ENCODE results near the gene RPGRIP1.
"Not testable (repeated sequence)": the region's sequence is repeated elsewhere in the genome, so short reads cannot be mapped to it uniquely, and the experiment has no call there.

The RPGRIP1 gene

GRCh38 chr14:21252149-21252548 is 27.7 kb upstream of the RPGRIP1 start:
- ATAC-seq (ENCODE audit: insufficient read depth, low read depth), result no peak
- no peak overlapping the region for H3K27ac ChIP-seq (ENCODE audit: low read length)
- peaks cover 99% of the 10 kb centered on the region for H3K36me3 ChIP-seq (ENCODE audit: insufficient read depth, low read length)
- H2AFZ ChIP-seq (ENCODE audit: low read depth, low read length), result no peak overlapping the region
- no peaks in the 10 kb centered on the region for H3K27me3 ChIP-seq (ENCODE audit: insufficient read depth, low read length, poor library complexity)
- no peak overlapping the region for H3K9ac ChIP-seq (ENCODE audit: low read depth, low read length)
- no peak for TF ChIP-seq EZH2 (IDR thresholded peaks at IDR 0.05; ENCODE audit: borderline replicate concordance, low read depth, low read length, severe bottlenecking)
- no peak for TF ChIP-seq CTCF (IDR thresholded peaks at IDR 0.05; ENCODE audit: borderline replicate concordance, extremely low read depth, low read length, poor library complexity, severe bottlenecking)
- H3K4me2 ChIP-seq (ENCODE audit: insufficient read depth, low read length), result no peak overlapping the region
- no peak for DNase-seq
- H4K20me1 ChIP-seq (ENCODE audit: insufficient read depth, low read length), result peaks cover 96% of the 10 kb centered on the region
- H3K4me1 ChIP-seq (ENCODE audit: insufficient read depth, low read length), result peaks cover 16% of the 10 kb centered on the region
- no peak overlapping the region for H3K4me3 ChIP-seq (ENCODE audit: low read depth in 1 of 2, low read length in 2 of 2)
- H3K79me2 ChIP-seq (ENCODE audit: insufficient read depth, low read length), result peaks cover 100% of the 10 kb centered on the region
- H3K9me3 ChIP-seq (ENCODE audit: insufficient read depth, low read length, severe bottlenecking), result no peaks in the 10 kb centered on the region

GRCh38 chr14:21255385-21256101 is 24.3 kb upstream of the RPGRIP1 start:
- peaks cover 90% of the 10 kb centered on the region for H4K20me1 ChIP-seq (ENCODE audit: insufficient read depth, low read length)
- peaks cover 95% of the 10 kb centered on the region for H3K36me3 ChIP-seq (ENCODE audit: insufficient read depth, low read length)

GRCh38 chr14:21256102-21256447 is 23.8 kb upstream of the RPGRIP1 start:
- DNase-seq; H3K9ac ChIP-seq (ENCODE audit: low read depth, low read length); H3K4me3 ChIP-seq (ENCODE audit: low read depth in 1 of 2, low read length in 2 of 2); H3K9me3 ChIP-seq (ENCODE audit: insufficient read depth, low read length, severe bottlenecking); H3K27ac ChIP-seq (ENCODE audit: low read length); H3K27me3 ChIP-seq (ENCODE audit: insufficient read depth, low read length, poor library complexity); ATAC-seq (ENCODE audit: insufficient read depth, low read depth); H2AFZ ChIP-seq (ENCODE audit: low read depth, low read length): not testable (repeated sequence)
- Histone ChIP-seq H4K20me1 (ENCODE audit: insufficient read depth, low read length) (peaks cover 89% of the 10 kb centered on the region), H3K79me2 (ENCODE audit: insufficient read depth, low read length) (peaks cover 99% of the 10 kb centered on the region), H3K4me2 (ENCODE audit: insufficient read depth, low read length) (peak overlapping the region; percentile 12; the same call in 1 of the 2 replicates), H3K4me1 (ENCODE audit: insufficient read depth, low read length) (peaks cover 42% of the 10 kb centered on the region), H3K36me3 (ENCODE audit: insufficient read depth, low read length) (peaks cover 95% of the 10 kb centered on the region)

More at GRCh38 chr14:21255385-21256101, 24.3 kb upstream of the RPGRIP1 start:
- Histone ChIP-seq H3K9me3 (ENCODE audit: insufficient read depth, low read length, severe bottlenecking) (no peaks in the 10 kb centered on the region), H3K4me3 (ENCODE audit: low read depth in 1 of 2, low read length in 2 of 2) (no peak overlapping the region), H2AFZ (ENCODE audit: low read depth, low read length) (no peak overlapping the region), H3K9ac (ENCODE audit: low read depth, low read length) (no peak overlapping the region), H3K79me2 (ENCODE audit: insufficient read depth, low read length) (peaks cover 99% of the 10 kb centered on the region), H3K4me1 (ENCODE audit: insufficient read depth, low read length) (peaks cover 36% of the 10 kb centered on the region), H3K27me3 (ENCODE audit: insufficient read depth, low read length, poor library complexity) (no peaks in the 10 kb centered on the region), H3K4me2 (ENCODE audit: insufficient read depth, low read length) (peak overlapping the region; percentile 12; the same call in 1 of the 2 replicates), H3K27ac (ENCODE audit: low read length) (no peak overlapping the region)
- DNase-seq (no peak), ATAC-seq (ENCODE audit: insufficient read depth, low read depth) (no peak)
- no peak for TF ChIP-seq EZH2 (IDR thresholded peaks at IDR 0.05; ENCODE audit: borderline replicate concordance, low read depth, low read length, severe bottlenecking)
- TF ChIP-seq CTCF (IDR thresholded peaks at IDR 0.05; ENCODE audit: borderline replicate concordance, extremely low read depth, low read length, poor library complexity, severe bottlenecking), result no peak

GRCh38 chr14:21256539-21257393 is 23.1 kb upstream of the RPGRIP1 start:
- H3K4me2 ChIP-seq (ENCODE audit: insufficient read depth, low read length), result peak overlapping the region; percentile 45; the same call in 1 of the 2 replicates
- H3K9ac ChIP-seq (ENCODE audit: low read depth, low read length), result no peak overlapping the region
- H3K9me3 ChIP-seq (ENCODE audit: insufficient read depth, low read length, severe bottlenecking), result no peaks in the 10 kb centered on the region
- no peaks in the 10 kb centered on the region for H3K27me3 ChIP-seq (ENCODE audit: insufficient read depth, low read length, poor library complexity)
- H3K4me1 ChIP-seq (ENCODE audit: insufficient read depth, low read length), result peaks cover 49% of the 10 kb centered on the region
- no peak overlapping the region for H3K4me3 ChIP-seq (ENCODE audit: low read depth in 1 of 2, low read length in 2 of 2)
- TF ChIP-seq CTCF (IDR thresholded peaks at IDR 0.05; ENCODE audit: borderline replicate concordance, extremely low read depth, low read length, poor library complexity, severe bottlenecking) (no peak), EZH2 (IDR thresholded peaks at IDR 0.05; ENCODE audit: borderline replicate concordance, low read depth, low read length, severe bottlenecking) (no peak)
- ATAC-seq (ENCODE audit: insufficient read depth, low read depth) (no peak; the same call in 2 of the 3 replicates), DNase-seq (no peak)
- H3K79me2 ChIP-seq (ENCODE audit: insufficient read depth, low read length), result peaks cover 99% of the 10 kb centered on the region
- H3K27ac ChIP-seq (ENCODE audit: low read length), result no peak overlapping the region
- peaks cover 95% of the 10 kb centered on the region for H3K36me3 ChIP-seq (ENCODE audit: insufficient read depth, low read length)
- H4K20me1 ChIP-seq (ENCODE audit: insufficient read depth, low read length), result peaks cover 90% of the 10 kb centered on the region
- no peak overlapping the region for H2AFZ ChIP-seq (ENCODE audit: low read depth, low read length)

Data from DND-41 (cell line).